H9 (cell line): ENCODE measurements around the gene NTRK2. TPM values are rescaled to one million over a fixed set of nuclear protein-coding genes. Genes with fewer than 3 reads are reported as not detected.

Experiments used
- DNase-seq: peaks from one replicate; pipeline ENCODE4 v3.0.0-alpha.2; 2017
- H2AFZ ChIP-seq: one replicate; pipeline ENCODE4 v1.6.1; 2013; ENCODE audit warnings: mild to moderate bottlenecking, low read length, control low read depth, moderate library complexity
- H2AK5ac ChIP-seq: 2 replicates; pipeline ENCODE4 v1.6.1; 2013; ENCODE audit warnings: low read length, control low read depth, mixed read lengths; ENCODE audit not compliant: insufficient read length
- H2BK120ac ChIP-seq: one replicate; pipeline ENCODE4 v1.6.1; 2013; ENCODE audit warnings: low read depth, mild to moderate bottlenecking, low read length, control low read depth, inconsistent platforms; ENCODE audit not compliant: poor library complexity, severe bottlenecking
- H2BK12ac ChIP-seq: 2 replicates; pipeline ENCODE4 v1.6.1; 2013; ENCODE audit warnings: low read length, control low read depth, mixed read lengths, low read depth; ENCODE audit not compliant: insufficient read length
- H2BK15ac ChIP-seq: 2 replicates; pipeline ENCODE4 v1.6.1; 2013; ENCODE audit warnings: low read depth, low read length, control low read depth
- H2BK20ac ChIP-seq: one replicate; pipeline ENCODE4 v1.6.1; 2013; ENCODE audit warnings: low read depth, mild to moderate bottlenecking, low read length, control low read depth, inconsistent platforms; ENCODE audit not compliant: poor library complexity, severe bottlenecking
- H2BK5ac ChIP-seq: 2 replicates; pipeline ENCODE4 v1.6.1; 2013; ENCODE audit warnings: low read length, control low read depth, mixed read lengths; ENCODE audit not compliant: insufficient read length
- H3K14ac ChIP-seq: 2 replicates; pipeline ENCODE4 v1.6.1; 2013; ENCODE audit warnings: low read length, control low read depth; ENCODE audit not compliant: insufficient read depth
- H3K18ac ChIP-seq: 2 replicates; pipeline ENCODE4 v1.6.1; 2013; ENCODE audit warnings: low read depth, mild to moderate bottlenecking, mixed read lengths, low read length, control low read depth; ENCODE audit not compliant: insufficient read length
- H3K23ac ChIP-seq: 2 replicates; pipeline ENCODE4 v1.6.1; 2013; ENCODE audit warnings: low read length, control low read depth, mixed read lengths, low read depth; ENCODE audit not compliant: insufficient read length
- H3K23me2 ChIP-seq: 2 replicates; pipeline ENCODE4 v1.6.1; 2013; ENCODE audit warnings: low read depth, mild to moderate bottlenecking, mixed read lengths, low read length, control low read depth; ENCODE audit not compliant: insufficient read length, poor library complexity, severe bottlenecking
- H3K27ac ChIP-seq: 2 replicates; pipeline ENCODE4 v1.5.1; 2013; ENCODE audit warnings: low read length, control low read depth, mixed read lengths, low read depth; ENCODE audit not compliant: insufficient read length
- H3K27me3 ChIP-seq: 2 replicates; pipeline ENCODE4 v1.6.1; 2013; ENCODE audit warnings: low read length, control low read depth, inconsistent platforms; ENCODE audit not compliant: insufficient read depth
- H3K4ac ChIP-seq: 2 replicates; pipeline ENCODE4 v1.6.1; 2013; ENCODE audit warnings: low read depth, mild to moderate bottlenecking, control low read depth, inconsistent platforms, low read length, moderate library complexity
- H3K4me1 ChIP-seq: 2 replicates; pipeline ENCODE4 v1.6.1; 2013; ENCODE audit warnings: low read length, control low read depth, inconsistent platforms; ENCODE audit not compliant: insufficient read depth
- H3K4me2 ChIP-seq: 2 replicates; pipeline ENCODE4 v1.6.1; 2013; ENCODE audit warnings: low read length, control low read depth, mixed read lengths; ENCODE audit not compliant: insufficient read length, insufficient read depth
- H3K56ac ChIP-seq: 2 replicates; pipeline ENCODE4 v1.6.1; 2013; ENCODE audit warnings: low read depth, mild to moderate bottlenecking, mixed read lengths, low read length, control low read depth; ENCODE audit not compliant: insufficient read length
- H3K79me1 ChIP-seq: 2 replicates; pipeline ENCODE4 v1.6.1; 2013; ENCODE audit warnings: low read depth, mild to moderate bottlenecking, moderate library complexity, low read length, control low read depth, inconsistent platforms; ENCODE audit not compliant: insufficient read depth, poor library complexity, severe bottlenecking
- H3K79me2 ChIP-seq: 2 replicates; pipeline ENCODE4 v1.6.1; 2013; ENCODE audit warnings: low read length, control low read depth, inconsistent platforms; ENCODE audit not compliant: insufficient read depth
- H3K9ac ChIP-seq: 2 replicates; pipeline ENCODE4 v1.6.1; 2013; ENCODE audit warnings: low read length, control low read depth, mixed read lengths; ENCODE audit not compliant: insufficient read length; ENCODE audit errors: extremely low read depth
- H3K9me3 ChIP-seq: one replicate; pipeline ENCODE4 v1.6.1; 2013; ENCODE audit warnings: low read depth, low read length, inconsistent platforms; ENCODE audit not compliant: control insufficient read depth
- H3T11ph ChIP-seq: one replicate; pipeline ENCODE4 v1.6.1; 2013; ENCODE audit warnings: mild to moderate bottlenecking, low read length, control low read depth, inconsistent platforms
- H4K20me1 ChIP-seq: one replicate; pipeline ENCODE4 v1.6.1; 2013; ENCODE audit not compliant: control insufficient read depth, insufficient read length, insufficient read depth
- H4K5ac ChIP-seq: 2 replicates; pipeline ENCODE4 v1.6.1; 2013; ENCODE audit warnings: low read depth, mild to moderate bottlenecking, mixed read lengths, low read length, control low read depth; ENCODE audit not compliant: insufficient read length
- H4K8ac ChIP-seq: replicated peaks from 2 replicates; pipeline ENCODE4 v1.6.1; 2013; ENCODE audit warnings: low read length, control low read depth, mixed read lengths, low read depth; ENCODE audit not compliant: insufficient read length
- H4K91ac ChIP-seq: 2 replicates; pipeline ENCODE4 v1.6.1; 2013; ENCODE audit warnings: low read depth, mild to moderate bottlenecking, moderate library complexity, mixed read lengths, low read length, control low read depth; ENCODE audit not compliant: insufficient read length
- H3K27ac Mint-ChIP-seq, 3 experiments: 2 replicates in 2 of 3; 3 replicates in 1 of 3; pipeline ENCODE4 v1.8.0; 2020 to 2021; ENCODE audit warnings: mixed read lengths in 3 of 3, mild to moderate bottlenecking in 1 of 3, moderate library complexity in 1 of 3
- H3K27me3 Mint-ChIP-seq: 2 replicates; pipeline ENCODE4 v1.8.0; 2021; ENCODE audit warnings: low read depth, mild to moderate bottlenecking, moderate library complexity, mixed read lengths
- H3K36me3 Mint-ChIP-seq, 3 experiments: 2 replicates in 2 of 3; 3 replicates in 1 of 3; pipeline ENCODE4 v1.8.0; 2020 to 2021; ENCODE audit warnings: low read depth in 3 of 3, mixed read lengths in 3 of 3; ENCODE audit not compliant: insufficient read depth in 1 of 3
- H3K4me1 Mint-ChIP-seq, 2 experiments: 2 replicates each; pipeline ENCODE4 v1.8.0; 2020; ENCODE audit warnings: mixed read lengths in 2 of 2
- H3K4me3 Mint-ChIP-seq, 2 experiments: 2 replicates in 1 of 2; 3 replicates in 1 of 2; pipeline ENCODE4 v1.8.0; 2020 to 2021; ENCODE audit warnings: mild to moderate bottlenecking in 2 of 2, mixed read lengths in 2 of 2, moderate library complexity in 1 of 2
- H3K9me3 Mint-ChIP-seq, 2 experiments: 2 replicates in 1 of 2; 3 replicates in 1 of 2; pipeline ENCODE4 v1.8.0; 2020; ENCODE audit warnings: mild to moderate bottlenecking in 2 of 2, mixed read lengths in 2 of 2, moderate library complexity in 1 of 2
- WGBS: extraction: QIAGEN DNeasy Blood & Tissue Kit; methylation state at CpG from one replicate; pipeline ENCODE4 v1.1.7; 2013; ENCODE audit warnings: missing lambda C conversion rate, low lambda C conversion rate, mixed read lengths; ENCODE audit not compliant: insufficient read length; ENCODE audit errors: extremely low coverage; 5-methylcytosine and 5-hydroxymethylcytosine counted together
- total RNA-seq: library from RNA; stranded (reverse); gene quantifications from 2 replicates; pipeline ENCODE4 v1.2.1, GENCODE V29; 2021
- TF ChIP-seq, protein P1 (sequence below): fragments of 200-600 bp; sonication (generic); conservative IDR thresholded peaks from 3 replicates; pipeline ENCODE4 v1.8.0; 2021; ENCODE audit warnings: antibody characterized with exemption, mild to moderate bottlenecking

Gene NTRK2
- total RNA-seq, 1 experiment from 2014 or later, result 0.02 TPM

GRCh38 chr9:85056203-85056572 is 386.7 kb downstream of the NTRK2 start:
- no peak overlapping the region for H3K4me3 Mint-ChIP-seq
- no CpG with 5 or more reads among the region's 3 CpGs for WGBS
- Histone ChIP-seq H2BK20ac (no peak overlapping the region), H3K79me1 (no peaks in the 10 kb centered on the region), H3K14ac (no peak overlapping the region), H3K27me3 (no peaks in the 10 kb centered on the region), H2AK5ac (no peak overlapping the region), H3K79me2 (no peaks in the 10 kb centered on the region), H2BK12ac (no peak overlapping the region), H2AFZ (no peak overlapping the region), H3K4ac (no peak overlapping the region), H4K8ac (no peak overlapping the region), H3K27ac (no peak overlapping the region), H3K4me1 (no peaks in the 10 kb centered on the region), H4K5ac (no peak overlapping the region), H4K91ac (no peak overlapping the region), H2BK5ac (no peak overlapping the region), H3K9ac (no peak overlapping the region), H3T11ph (no peak overlapping the region), H3K4me2 (no peak overlapping the region), H3K23me2 (no peaks in the 10 kb centered on the region), H3K18ac (no peak overlapping the region), H3K9me3 (no peaks in the 10 kb centered on the region), H3K56ac (no peak overlapping the region), H3K23ac (no peak overlapping the region), H4K20me1 (no peaks in the 10 kb centered on the region), H2BK120ac (no peak overlapping the region), H2BK15ac (no peak overlapping the region)
- peaks cover 6% of the 10 kb centered on the region in 2 experiments for H3K4me1 Mint-ChIP-seq
- DNase-seq, result no peak
- peaks cover 0 to 3% (median 0%) of the 10 kb centered on the region in 3 experiments; a peak in 2 of 7 replicates for H3K36me3 Mint-ChIP-seq
- no peak overlapping the region for H3K27ac Mint-ChIP-seq
- H3K9me3 Mint-ChIP-seq, result no peaks in the 10 kb centered on the region; a peak in 1 of 5 replicates
- TF ChIP-seq, protein P1, sequence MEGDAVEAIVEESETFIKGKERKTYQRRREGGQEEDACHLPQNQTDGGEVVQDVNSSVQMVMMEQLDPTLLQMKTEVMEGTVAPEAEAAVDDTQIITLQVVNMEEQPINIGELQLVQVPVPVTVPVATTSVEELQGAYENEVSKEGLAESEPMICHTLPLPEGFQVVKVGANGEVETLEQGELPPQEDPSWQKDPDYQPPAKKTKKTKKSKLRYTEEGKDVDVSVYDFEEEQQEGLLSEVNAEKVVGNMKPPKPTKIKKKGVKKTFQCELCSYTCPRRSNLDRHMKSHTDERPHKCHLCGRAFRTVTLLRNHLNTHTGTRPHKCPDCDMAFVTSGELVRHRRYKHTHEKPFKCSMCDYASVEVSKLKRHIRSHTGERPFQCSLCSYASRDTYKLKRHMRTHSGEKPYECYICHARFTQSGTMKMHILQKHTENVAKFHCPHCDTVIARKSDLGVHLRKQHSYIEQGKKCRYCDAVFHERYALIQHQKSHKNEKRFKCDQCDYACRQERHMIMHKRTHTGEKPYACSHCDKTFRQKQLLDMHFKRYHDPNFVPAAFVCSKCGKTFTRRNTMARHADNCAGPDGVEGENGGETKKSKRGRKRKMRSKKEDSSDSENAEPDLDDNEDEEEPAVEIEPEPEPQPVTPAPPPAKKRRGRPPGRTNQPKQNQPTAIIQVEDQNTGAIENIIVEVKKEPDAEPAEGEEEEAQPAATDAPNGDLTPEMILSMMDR, result no peak
- peaks cover 1% of the 10 kb centered on the region; the same call in 1 of the 2 replicates for H3K27me3 Mint-ChIP-seq
